Skeletal muscle satellite cell (primary cell): ENCODE results near the gene SIN3B. TPM values are rescaled to one million over a fixed set of nuclear protein-coding genes. Genes with fewer than 3 reads are reported as not detected.

ENCODE experiments used
- H3K27me3 ChIP-seq: 2 replicates; pipeline ENCODE4 v1.7.0; 2013; ENCODE audit warnings: low read length; ENCODE audit not compliant: control insufficient read depth, insufficient read depth
- H3K36me3 ChIP-seq: 2 replicates; pipeline ENCODE4 v1.7.0; 2013; ENCODE audit warnings: mild to moderate bottlenecking, control low read depth, low read length; ENCODE audit not compliant: insufficient read depth
- H3K4me1 ChIP-seq: 2 replicates; pipeline ENCODE4 v1.7.0; 2013; ENCODE audit warnings: low read length; ENCODE audit not compliant: control insufficient read depth, insufficient read depth
- H3K4me2 ChIP-seq: 2 replicates; pipeline ENCODE4 v1.7.0; 2013; ENCODE audit warnings: mild to moderate bottlenecking, low read length
- H3K4me3 ChIP-seq: 2 replicates; pipeline ENCODE4 v1.7.0; 2013; ENCODE audit warnings: low read length
- H3K9ac ChIP-seq: 2 replicates; pipeline ENCODE4 v1.7.0; 2013; ENCODE audit warnings: mild to moderate bottlenecking, low read depth, low read length, moderate library complexity
- H3K9me3 ChIP-seq: replicated peaks from 2 replicates; pipeline ENCODE4 v1.7.0; 2013; ENCODE audit warnings: mild to moderate bottlenecking, control low read depth, low read length
- small RNA-seq: library from RNA; depleted of rRNA; stranded (forward); fragments of <200 nt; gene quantifications from one replicate; pipeline ENCODE3, GENCODE V24; 2012

The SIN3B gene

GRCh38 chr19:16922592-16922934, 93.4 kb downstream of the SIN3B start:
- H3K4me3 ChIP-seq = no peak overlapping the region
- no peak overlapping the region for H3K4me2 ChIP-seq
- no peaks in the 10 kb centered on the region for H3K36me3 ChIP-seq
- no peaks in the 10 kb centered on the region for H3K27me3 ChIP-seq
- no peak overlapping the region for H3K9ac ChIP-seq
- H3K4me1 ChIP-seq = peaks cover 3% of the 10 kb centered on the region
- H3K9me3 ChIP-seq = peaks cover 3% of the 10 kb centered on the region

GRCh38 chr19:16922949-16923348, 93.8 kb downstream of the SIN3B start:
- Histone ChIP-seq H3K4me3 (no peak overlapping the region), H3K27me3 (no peaks in the 10 kb centered on the region), H3K4me2 (no peak overlapping the region), H3K9me3 (peaks cover 3% of the 10 kb centered on the region), H3K9ac (no peak overlapping the region), H3K4me1 (peaks cover 3% of the 10 kb centered on the region), H3K36me3 (no peaks in the 10 kb centered on the region)

GRCh38 chr19:16927883-16928282, 98.7 kb downstream of the SIN3B start:
- Histone ChIP-seq H3K27me3 (no peaks in the 10 kb centered on the region), H3K4me1 (no peaks in the 10 kb centered on the region), H3K4me2 (no peak overlapping the region), H3K9ac (no peak overlapping the region), H3K4me3 (no peak overlapping the region), H3K9me3 (peaks cover 3% of the 10 kb centered on the region), H3K36me3 (no peaks in the 10 kb centered on the region)

GRCh38 chr19:16928351-16928750, 99.2 kb downstream of the SIN3B start:
- H3K4me2 ChIP-seq = no peak overlapping the region
- no peaks in the 10 kb centered on the region for H3K36me3 ChIP-seq
- H3K4me1 ChIP-seq = no peaks in the 10 kb centered on the region
- H3K9me3 ChIP-seq = peaks cover 3% of the 10 kb centered on the region
- no peaks in the 10 kb centered on the region for H3K27me3 ChIP-seq
- H3K9ac ChIP-seq = no peak overlapping the region
- no peak overlapping the region for H3K4me3 ChIP-seq

- Histone ChIP-seq H3K4me1 (no peaks in the 10 kb centered on the region), H3K27me3 (no peaks in the 10 kb centered on the region), H3K4me2 (no peak overlapping the region), H3K4me3 (no peak overlapping the region), H3K9me3 (peaks cover 3% of the 10 kb centered on the region), H3K36me3 (no peaks in the 10 kb centered on the region), H3K9ac (no peak overlapping the region)
Observed at GRCh38 chr19:16928916-16929315, 99.7 kb downstream of the SIN3B start.

Small RNA genes within 50 kb of the gene (small RNA-seq; reads per million reads assigned to genes)
- not detected for gene AC008737.3
- not detected for gene RN7SL823P
- not detected for gene RN7SL835P
